NCI-H446 treated with DMSO at 0.1 percent for 48 hours (cell line): ENCODE measurements around the gene COA8.
"Not testable (repeated sequence)": the region's sequence is repeated elsewhere in the genome, so short reads cannot be mapped to it uniquely, and the experiment has no call there.

Experiments used
- DNase-seq: peaks from one replicate; lab custom pipeline; 2025; lab: John Stamatoyannopoulos, UW

The COA8 gene

GRCh38 chr14:103525430-103526246, 37.1 kb upstream of the COA8 start:
- DNase-seq = not testable (repeated sequence)

GRCh38 chr14:103526247-103526913, 36.4 kb upstream of the COA8 start:
- DNase-seq = no peak

- no peak for DNase-seq
These were observed 35.9 kb upstream of the COA8 start for GRCh38 chr14:103526914-103527248.

- no peak for DNase-seq
These were observed 35.2 kb upstream of the COA8 start for GRCh38 chr14:103527408-103528145.

- DNase-seq = no peak
These were observed 34.6 kb upstream of the COA8 start for GRCh38 chr14:103528146-103528586.

- DNase-seq = peak; percentile 91
These were observed 34.0 kb upstream of the COA8 start, which contains the start of gene TRMT61A for GRCh38 chr14:103528587-103529382. TSS of gene TRMT61A (plus strand) at chr14:103529196. CDS start at chr14:103529979, 783 bp downstream.

- DNase-seq = no peak
These were observed 33.1 kb upstream of the COA8 start for GRCh38 chr14:103529383-103530365.

- DNase-seq = no peak
These were observed 32.4 kb upstream of the COA8 start for GRCh38 chr14:103530390-103530789.

- DNase-seq = no peak
These were observed 31.9 kb upstream of the COA8 start for GRCh38 chr14:103530831-103531230.

GRCh38 chr14:103531421-103532215, 31.1 kb upstream of the COA8 start:
- no peak for DNase-seq

- DNase-seq = no peak
These were observed 30.3 kb upstream of the COA8 start for GRCh38 chr14:103532216-103533136.

GRCh38 chr14:103533137-103533998, 29.4 kb upstream of the COA8 start:
- DNase-seq = no peak

- no peak for DNase-seq
These were observed 28.7 kb upstream of the COA8 start for GRCh38 chr14:103533999-103534575.

GRCh38 chr14:103534576-103535061, 28.1 kb upstream of the COA8 start:
- no peak for DNase-seq

- DNase-seq = no peak
These were observed 27.5 kb upstream of the COA8 start for GRCh38 chr14:103535081-103535890.

GRCh38 chr14:103535891-103536565, 26.7 kb upstream of the COA8 start:
- DNase-seq = no peak
